OCI-LY1 (cell line): ENCODE results near the gene CXCL12.

Source experiments
- H2AFZ ChIP-seq: fragments of 200-600 bp; sonication (generic), shearing (Covaris generic); 2 replicates; pipeline ENCODE4 v1.6.0; 2014; ENCODE audit warnings: antibody characterized with exemption, mild to moderate bottlenecking, low read length
- H3F3A ChIP-seq: fragments of 200-600 bp; sonication (generic), shearing (Covaris generic); 2 replicates; pipeline ENCODE4 v1.6.0; 2014; ENCODE audit warnings: mild to moderate bottlenecking, antibody characterized with exemption, low read length, moderate library complexity; ENCODE audit not compliant: insufficient read depth
- H3K27ac ChIP-seq: fragments of 200-600 bp; sonication (generic); 2 replicates; pipeline ENCODE4 v1.5.1; 2014; ENCODE audit warnings: low read length, mixed run types, mild to moderate bottlenecking, low read depth; ENCODE audit not compliant: poor library complexity, severe bottlenecking
- H3K27me3 ChIP-seq: fragments of 200-600 bp; sonication (generic); 2 replicates; pipeline ENCODE4 v1.6.0; 2014; ENCODE audit warnings: antibody characterized with exemption, mild to moderate bottlenecking, low read length, moderate library complexity; ENCODE audit not compliant: insufficient read depth
- H3K36me3 ChIP-seq: fragments of 200-600 bp; sonication (generic); 2 replicates; pipeline ENCODE4 v1.6.1; 2014; ENCODE audit warnings: mild to moderate bottlenecking, antibody characterized with exemption, low read length, moderate library complexity, mixed read lengths; ENCODE audit not compliant: insufficient read depth
- H3K4me1 ChIP-seq: fragments of 200-600 bp; sonication (generic); 2 replicates; pipeline ENCODE4 v1.5.1; 2014; ENCODE audit warnings: mild to moderate bottlenecking, low read length, moderate library complexity; ENCODE audit not compliant: insufficient read depth, severe bottlenecking
- H3K4me2 ChIP-seq: fragments of 200-600 bp; sonication (generic), shearing (Covaris generic); 2 replicates; pipeline ENCODE4 v1.6.1; 2014; ENCODE audit warnings: low read length
- H3K4me3 ChIP-seq: fragments of 200-600 bp; sonication (generic); 2 replicates; pipeline ENCODE4 v1.5.1; 2014; ENCODE audit warnings: low read length, low read depth, mild to moderate bottlenecking, mixed read lengths; ENCODE audit not compliant: poor library complexity, severe bottlenecking
- H3K79me2 ChIP-seq: fragments of 200-600 bp; shearing (Covaris generic); 2 replicates; pipeline ENCODE4 v1.6.1; 2016; ENCODE audit warnings: mixed run types, low read length, mixed read lengths; ENCODE audit not compliant: insufficient read depth
- H3K9ac ChIP-seq: fragments of 200-600 bp; sonication (generic), shearing (Covaris generic); 2 replicates; pipeline ENCODE4 v1.6.1; 2014; ENCODE audit warnings: mild to moderate bottlenecking, low read length, mixed read lengths
- H3K9me2 ChIP-seq: fragments of 200-600 bp; sonication (generic), shearing (Covaris generic); 2 replicates; pipeline ENCODE4 v1.6.1; 2014; ENCODE audit warnings: low read depth, mild to moderate bottlenecking, low read length, mixed read lengths
- H3K9me3 ChIP-seq: fragments of 200-600 bp; shearing (Covaris generic); 2 replicates; pipeline ENCODE4 v1.6.1; 2014; ENCODE audit warnings: low read length, mixed read lengths
- H4K20me1 ChIP-seq: fragments of 200-600 bp; sonication (generic), shearing (Covaris generic); 2 replicates; pipeline ENCODE4 v1.6.0; 2016; ENCODE audit warnings: mild to moderate bottlenecking, low read length; ENCODE audit not compliant: insufficient read depth
- CTCF ChIP-seq: fragments of 200-600 bp; sonication (generic), shearing (Covaris generic); IDR thresholded peaks from 2 replicates; pipeline ENCODE4 v1.5.1; 2017; ENCODE audit warnings: mild to moderate bottlenecking, antibody characterized with exemption, low read length, moderate library complexity, mixed read lengths
- EZH2 ChIP-seq: fragments of 200-600 bp; sonication (generic), shearing (Covaris generic); IDR thresholded peaks from 2 replicates; pipeline ENCODE4 v1.8.0; 2017; ENCODE audit warnings: borderline replicate concordance, mixed run types, mild to moderate bottlenecking, antibody characterized with exemption, low read length, moderate library complexity, mixed read lengths

The CXCL12 gene

GRCh38 chr10:44393051-44393630 is 8.2 kb upstream of the CXCL12 start:
- Histone ChIP-seq H3K9me3 (no peaks in the 10 kb centered on the region), H4K20me1 (no peaks in the 10 kb centered on the region), H3K27me3 (no peaks in the 10 kb centered on the region), H3F3A (no peaks in the 10 kb centered on the region), H2AFZ (no peak overlapping the region), H3K4me3 (no peak overlapping the region), H3K36me3 (no peaks in the 10 kb centered on the region), H3K27ac (no peak overlapping the region), H3K4me2 (no peak overlapping the region), H3K79me2 (no peaks in the 10 kb centered on the region), H3K4me1 (no peaks in the 10 kb centered on the region), H3K9me2 (no peaks in the 10 kb centered on the region), H3K9ac (no peak overlapping the region)
- TF ChIP-seq EZH2 (no peak), CTCF (no peak)

- no peaks in the 10 kb centered on the region for H3K9me3 ChIP-seq
- H3K9ac ChIP-seq = no peak overlapping the region
- H3K27me3 ChIP-seq = no peaks in the 10 kb centered on the region
- no peak overlapping the region for H2AFZ ChIP-seq
- no peaks in the 10 kb centered on the region for H3K4me1 ChIP-seq
- H3K79me2 ChIP-seq = no peaks in the 10 kb centered on the region
- H4K20me1 ChIP-seq = no peaks in the 10 kb centered on the region
- no peak overlapping the region for H3K4me3 ChIP-seq
- no peaks in the 10 kb centered on the region for H3K36me3 ChIP-seq
- H3K9me2 ChIP-seq = no peaks in the 10 kb centered on the region
- TF ChIP-seq EZH2 (no peak), CTCF (no peak)
- H3K4me2 ChIP-seq = no peak overlapping the region
- H3F3A ChIP-seq = no peaks in the 10 kb centered on the region
- H3K27ac ChIP-seq = no peak overlapping the region
Observed at GRCh38 chr10:44392420-44392819, 7.5 kb upstream of the CXCL12 start.

- no peaks in the 10 kb centered on the region for H4K20me1 ChIP-seq
- H3K9ac ChIP-seq = no peak overlapping the region
- H3K36me3 ChIP-seq = no peaks in the 10 kb centered on the region
- no peaks in the 10 kb centered on the region for H3K27me3 ChIP-seq
- no peak overlapping the region for H3K4me2 ChIP-seq
- H3K4me3 ChIP-seq = no peak overlapping the region
- H3K9me3 ChIP-seq = no peaks in the 10 kb centered on the region
- no peak overlapping the region for H3K27ac ChIP-seq
- H2AFZ ChIP-seq = no peak overlapping the region
- no peaks in the 10 kb centered on the region for H3K4me1 ChIP-seq
- no peaks in the 10 kb centered on the region for H3K9me2 ChIP-seq
- TF ChIP-seq EZH2 (no peak), CTCF (no peak)
- no peaks in the 10 kb centered on the region for H3F3A ChIP-seq
- no peaks in the 10 kb centered on the region for H3K79me2 ChIP-seq
Observed at GRCh38 chr10:44391981-44392380, 7.1 kb upstream of the CXCL12 start.
